Neuron (in vitro differentiated cells): ENCODE results near the gene SLC16A3.
A peak's percentile ranks its signal among the peaks of the same experiment; 100 is the strongest.

Experiments used
- H2AFZ ChIP-seq: one replicate; pipeline ENCODE4 v1.6.1; 2013; ENCODE audit warnings: low read depth, mild to moderate bottlenecking, inconsistent platforms, low read length, moderate library complexity
- H3K27me3 ChIP-seq: one replicate; pipeline ENCODE4 v1.6.1; 2013; ENCODE audit warnings: low read length; ENCODE audit not compliant: insufficient read depth
- H3K36me3 ChIP-seq: one replicate; pipeline ENCODE4 v1.6.1; 2013; ENCODE audit warnings: low read length; ENCODE audit not compliant: insufficient read depth
- H3K4me1 ChIP-seq: one replicate; pipeline ENCODE4 v1.6.1; 2013; ENCODE audit warnings: low read length; ENCODE audit not compliant: insufficient read depth
- H3K4me3 ChIP-seq: 2 replicates; pipeline ENCODE4 v1.5.1; 2013; ENCODE audit warnings: mild to moderate bottlenecking, low read length, moderate library complexity
- H3K9me3 ChIP-seq: one replicate; pipeline ENCODE4 v1.6.1; 2013; ENCODE audit warnings: low read length

Gene SLC16A3

GRCh38 chr17:82270651-82271050 is 41.8 kb downstream of the SLC16A3 start:
- Histone ChIP-seq H3K4me1 (peaks cover 13% of the 10 kb centered on the region), H3K4me3 (no peak overlapping the region), H3K9me3 (peaks cover 2% of the 10 kb centered on the region), H3K36me3 (peaks cover 44% of the 10 kb centered on the region), H3K27me3 (no peaks in the 10 kb centered on the region), H2AFZ (no peak overlapping the region)

GRCh38 chr17:82271401-82271800 is 42.6 kb downstream of the SLC16A3 start:
- Histone ChIP-seq H3K36me3 (peaks cover 36% of the 10 kb centered on the region), H2AFZ (no peak overlapping the region), H3K9me3 (peaks cover 2% of the 10 kb centered on the region), H3K4me3 (no peak overlapping the region), H3K4me1 (peaks cover 13% of the 10 kb centered on the region), H3K27me3 (no peaks in the 10 kb centered on the region)

GRCh38 chr17:82272495-82273326 is 43.9 kb downstream of the SLC16A3 start:
- H3K4me3 ChIP-seq, result peak overlapping the region; percentile 58
- H3K27me3 ChIP-seq, result no peaks in the 10 kb centered on the region
- no peak overlapping the region for H2AFZ ChIP-seq
- peaks cover 26% of the 10 kb centered on the region for H3K36me3 ChIP-seq
- peaks cover 2% of the 10 kb centered on the region for H3K9me3 ChIP-seq
- peaks cover 13% of the 10 kb centered on the region for H3K4me1 ChIP-seq

GRCh38 chr17:82273327-82274133 is 44.7 kb downstream of the SLC16A3 start, which contains the start of gene CSNK1D:
Gene CSNK1D (minus strand): TSS chr17:82273700. CDS start chr17:82273381, 319 bp downstream.
- Histone ChIP-seq H2AFZ (peak within 1 kb of the TSS; percentile 38), H3K36me3 (peaks cover 22% of the 10 kb centered on the region), H3K4me1 (peaks cover 13% of the 10 kb centered on the region), H3K9me3 (peaks cover 2% of the 10 kb centered on the region), H3K27me3 (no peaks in the 10 kb centered on the region), H3K4me3 (peak within 1 kb of the TSS; percentile 58)

- Histone ChIP-seq H3K4me3 (peak overlapping the region; percentile 58), H3K36me3 (peaks cover 21% of the 10 kb centered on the region), H3K9me3 (peaks cover 2% of the 10 kb centered on the region), H2AFZ (peak overlapping the region; percentile 38), H3K4me1 (peaks cover 13% of the 10 kb centered on the region), H3K27me3 (no peaks in the 10 kb centered on the region)
Observed at GRCh38 chr17:82274134-82275020, 45.5 kb downstream of the SLC16A3 start.

- Histone ChIP-seq H3K9me3 (peaks cover 2% of the 10 kb centered on the region), H2AFZ (no peak overlapping the region), H3K27me3 (no peaks in the 10 kb centered on the region), H3K4me3 (no peak overlapping the region), H3K4me1 (peaks cover 7% of the 10 kb centered on the region), H3K36me3 (peaks cover 14% of the 10 kb centered on the region)
Observed at GRCh38 chr17:82275326-82275725, 46.5 kb downstream of the SLC16A3 start.

- Histone ChIP-seq H3K4me1 (peaks cover 7% of the 10 kb centered on the region), H3K4me3 (no peak overlapping the region), H3K27me3 (no peaks in the 10 kb centered on the region), H3K36me3 (peaks cover under 1% of the 10 kb centered on the region), H3K9me3 (no peaks in the 10 kb centered on the region), H2AFZ (no peak overlapping the region)
Observed at GRCh38 chr17:82276938-82277337, 48.1 kb downstream of the SLC16A3 start.

- Histone ChIP-seq H3K9me3 (no peaks in the 10 kb centered on the region), H3K27me3 (no peaks in the 10 kb centered on the region), H2AFZ (no peak overlapping the region), H3K36me3 (no peaks in the 10 kb centered on the region), H3K4me3 (no peak overlapping the region), H3K4me1 (peaks cover 7% of the 10 kb centered on the region)
Observed at GRCh38 chr17:82277851-82278250, 49.0 kb downstream of the SLC16A3 start.

- Histone ChIP-seq H3K4me3 (no peak overlapping the region), H3K27me3 (no peaks in the 10 kb centered on the region), H2AFZ (no peak overlapping the region), H3K4me1 (peaks cover 9% of the 10 kb centered on the region), H3K36me3 (no peaks in the 10 kb centered on the region), H3K9me3 (no peaks in the 10 kb centered on the region)
Observed at GRCh38 chr17:82278308-82278707, 49.5 kb downstream of the SLC16A3 start.

- Histone ChIP-seq H3K4me1 (peaks cover 9% of the 10 kb centered on the region), H3K4me3 (no peak overlapping the region), H3K9me3 (no peaks in the 10 kb centered on the region), H3K36me3 (no peaks in the 10 kb centered on the region), H3K27me3 (no peaks in the 10 kb centered on the region), H2AFZ (no peak overlapping the region)
Observed at GRCh38 chr17:82278786-82279391, 50.0 kb downstream of the SLC16A3 start.

- H3K9me3 ChIP-seq, result no peaks in the 10 kb centered on the region
- H2AFZ ChIP-seq, result no peak overlapping the region
- no peak overlapping the region for H3K4me3 ChIP-seq
- H3K36me3 ChIP-seq, result no peaks in the 10 kb centered on the region
- H3K27me3 ChIP-seq, result no peaks in the 10 kb centered on the region
- H3K4me1 ChIP-seq, result peaks cover 12% of the 10 kb centered on the region
Observed at GRCh38 chr17:82280537-82280936, 51.7 kb downstream of the SLC16A3 start.

GRCh38 chr17:82281076-82281475 is 52.2 kb downstream of the SLC16A3 start:
- Histone ChIP-seq H3K36me3 (no peaks in the 10 kb centered on the region), H2AFZ (no peak overlapping the region), H3K4me1 (peaks cover 16% of the 10 kb centered on the region), H3K9me3 (no peaks in the 10 kb centered on the region), H3K4me3 (no peak overlapping the region), H3K27me3 (no peaks in the 10 kb centered on the region)
